Fibroblast of lung (primary cell): Measurements from ENCODE around the gene ZNF785. TPM values are rescaled to one million over a fixed set of nuclear protein-coding genes. Genes with fewer than 3 reads are reported as not detected.

Experiments used
- DNase-seq, 2 donors: peaks; one replicate each; pipeline versions ENCODE4 v3.0.0 to v3.0.0-alpha.2; 2010; ENCODE audit warnings: low read depth in 2 of 2
- H2AFZ ChIP-seq: 2 replicates; pipeline ENCODE4 v1.5.1; 2012; ENCODE audit warnings: low read length, control low read depth, inconsistent platforms
- H3K27ac ChIP-seq: 2 replicates; pipeline ENCODE4 v1.5.1; 2011; ENCODE audit warnings: low read length, control low read depth; ENCODE audit not compliant: insufficient read depth
- H3K27me3 ChIP-seq: 2 replicates; pipeline ENCODE4 v1.5.1; 2011; ENCODE audit warnings: mild to moderate bottlenecking, low read length; ENCODE audit not compliant: control insufficient read depth, insufficient read depth
- H3K36me3 ChIP-seq: 2 replicates; pipeline ENCODE4 v1.5.1; 2011; ENCODE audit warnings: low read length; ENCODE audit not compliant: control insufficient read depth, insufficient read depth
- H3K4me1 ChIP-seq: 2 replicates; pipeline ENCODE4 v1.5.1; 2011; ENCODE audit warnings: low read length; ENCODE audit not compliant: control insufficient read depth, insufficient read depth; ENCODE audit errors: extremely low read depth
- H3K4me2 ChIP-seq: 2 replicates; pipeline ENCODE4 v1.5.1; 2011; ENCODE audit warnings: low read length, control low read depth; ENCODE audit not compliant: insufficient read depth; ENCODE audit errors: extremely low read depth
- H3K4me3 ChIP-seq, 4 experiments: fragments of 200-600 bp in 1 of 4; sonication (generic) in 1 of 4; replicated peaks in 1 of 4; 2 replicates each; pipeline ENCODE4 v1.5.1; 2011 to 2016; ENCODE audit warnings: low read length in 4 of 4, low read depth in 3 of 4, mild to moderate bottlenecking in 3 of 4, control low read depth in 2 of 4, inconsistent platforms in 1 of 4, mixed read lengths in 1 of 4; ENCODE audit not compliant: insufficient read depth in 1 of 4; ENCODE audit errors: control extremely low read depth in 1 of 4
- H3K79me2 ChIP-seq: 2 replicates; pipeline ENCODE4 v1.5.1; 2012; ENCODE audit warnings: mild to moderate bottlenecking, low read length, inconsistent platforms; ENCODE audit not compliant: control insufficient read depth, insufficient read depth
- H3K9ac ChIP-seq: 2 replicates; pipeline ENCODE4 v1.5.1; 2011; ENCODE audit warnings: mild to moderate bottlenecking, low read length, control low read depth; ENCODE audit not compliant: insufficient read depth
- H3K9me3 ChIP-seq: 2 replicates; pipeline ENCODE4 v1.5.1; 2012; ENCODE audit warnings: low read depth, low read length; ENCODE audit not compliant: control insufficient read depth, insufficient read depth
- H4K20me1 ChIP-seq: 2 replicates; pipeline ENCODE4 v1.5.1; 2011; ENCODE audit warnings: low read length; ENCODE audit not compliant: control insufficient read depth, insufficient read depth; ENCODE audit errors: extremely low read depth
- EZH2 ChIP-seq: IDR thresholded peaks from 2 replicates; pipeline ENCODE4 v1.5.1; 2012; ENCODE audit warnings: low read length, control low read depth, mild to moderate bottlenecking; ENCODE audit errors: missing control alignments
- polyA plus RNA-seq, 2 donors: library from polyadenylated mRNA; depleted of rRNA in 1 of 2; stranded (reverse) in 1 of 2; unstranded in 1 of 2; fragments of >200 nt; gene quantifications; 2 replicates each; pipeline ENCODE4 v1.2.1, GENCODE V29; 2011 to 2012; ENCODE audit warnings: missing spikeins in 1 of 2
- total RNA-seq: library from RNA; depleted of rRNA; stranded (reverse); fragments of >200 nt; gene quantifications from 2 replicates; pipeline ENCODE4 v1.2.1, GENCODE V29; 2014
- TF ChIP-seq, protein P1 (sequence below), 2 donors: IDR thresholded peaks in 1 of 2; conservative IDR thresholded peaks in 1 of 2; 1 replicate in 1 of 2; 2 replicates in 1 of 2; pipeline ENCODE4 v1.5.1; 2011 to 2012; ENCODE audit warnings: low read length in 2 of 2, control low read depth in 1 of 2, inconsistent platforms in 1 of 2, low read depth in 1 of 2, mild to moderate bottlenecking in 1 of 2

The ZNF785 gene
- total and polyA plus RNA-seq, 2 donors (not counting 1 experiment from before 2014, with no cell fraction given), result 6.6 to 7.1 TPM

DNA sequence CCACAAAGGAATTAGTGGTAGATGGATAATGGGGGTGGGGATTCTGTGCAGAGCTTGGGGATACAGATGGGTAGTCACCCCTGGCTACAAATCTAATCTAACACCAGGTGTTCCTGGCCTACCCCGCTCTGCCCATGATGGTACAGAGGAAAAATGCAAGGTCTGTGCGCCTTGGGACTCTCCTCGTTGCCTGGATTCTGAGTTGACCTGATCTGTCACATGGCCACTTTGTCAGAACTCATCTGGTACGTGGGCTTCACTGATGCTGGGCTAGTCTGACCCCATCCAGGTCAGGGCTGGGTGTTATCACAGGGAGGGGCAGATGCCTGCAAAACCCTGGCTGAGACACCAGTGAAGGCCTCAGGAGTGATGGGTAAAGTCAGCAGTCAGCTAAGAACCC, 32.5 kb downstream of the ZNF785 start:
- no peaks in the 10 kb centered on the region for H4K20me1 ChIP-seq
- TF ChIP-seq EZH2, result no peak
- TF ChIP-seq, protein P1, sequence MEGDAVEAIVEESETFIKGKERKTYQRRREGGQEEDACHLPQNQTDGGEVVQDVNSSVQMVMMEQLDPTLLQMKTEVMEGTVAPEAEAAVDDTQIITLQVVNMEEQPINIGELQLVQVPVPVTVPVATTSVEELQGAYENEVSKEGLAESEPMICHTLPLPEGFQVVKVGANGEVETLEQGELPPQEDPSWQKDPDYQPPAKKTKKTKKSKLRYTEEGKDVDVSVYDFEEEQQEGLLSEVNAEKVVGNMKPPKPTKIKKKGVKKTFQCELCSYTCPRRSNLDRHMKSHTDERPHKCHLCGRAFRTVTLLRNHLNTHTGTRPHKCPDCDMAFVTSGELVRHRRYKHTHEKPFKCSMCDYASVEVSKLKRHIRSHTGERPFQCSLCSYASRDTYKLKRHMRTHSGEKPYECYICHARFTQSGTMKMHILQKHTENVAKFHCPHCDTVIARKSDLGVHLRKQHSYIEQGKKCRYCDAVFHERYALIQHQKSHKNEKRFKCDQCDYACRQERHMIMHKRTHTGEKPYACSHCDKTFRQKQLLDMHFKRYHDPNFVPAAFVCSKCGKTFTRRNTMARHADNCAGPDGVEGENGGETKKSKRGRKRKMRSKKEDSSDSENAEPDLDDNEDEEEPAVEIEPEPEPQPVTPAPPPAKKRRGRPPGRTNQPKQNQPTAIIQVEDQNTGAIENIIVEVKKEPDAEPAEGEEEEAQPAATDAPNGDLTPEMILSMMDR (conservative IDR thresholded peaks at IDR 0.05 in 1 of 2, IDR thresholded peaks at IDR 0.05 in 1 of 2; ENCODE audit: low read depth in 1 of 2, low read length in 2 of 2), result no peak
- no peak overlapping the region for H3K9ac ChIP-seq
- H3K4me3 ChIP-seq, result no peak overlapping the region
- H3K4me1 ChIP-seq, result no peaks in the 10 kb centered on the region
- peaks cover 8% of the 10 kb centered on the region for H3K79me2 ChIP-seq
- no peak overlapping the region for H3K27ac ChIP-seq
- H3K27me3 ChIP-seq, result no peaks in the 10 kb centered on the region
- H3K4me2 ChIP-seq, result no peak overlapping the region
- H3K36me3 ChIP-seq, result peaks cover 10% of the 10 kb centered on the region
- no peak overlapping the region for H2AFZ ChIP-seq
- no peaks in the 10 kb centered on the region for H3K9me3 ChIP-seq
- DNase-seq, result no peak

DNA sequence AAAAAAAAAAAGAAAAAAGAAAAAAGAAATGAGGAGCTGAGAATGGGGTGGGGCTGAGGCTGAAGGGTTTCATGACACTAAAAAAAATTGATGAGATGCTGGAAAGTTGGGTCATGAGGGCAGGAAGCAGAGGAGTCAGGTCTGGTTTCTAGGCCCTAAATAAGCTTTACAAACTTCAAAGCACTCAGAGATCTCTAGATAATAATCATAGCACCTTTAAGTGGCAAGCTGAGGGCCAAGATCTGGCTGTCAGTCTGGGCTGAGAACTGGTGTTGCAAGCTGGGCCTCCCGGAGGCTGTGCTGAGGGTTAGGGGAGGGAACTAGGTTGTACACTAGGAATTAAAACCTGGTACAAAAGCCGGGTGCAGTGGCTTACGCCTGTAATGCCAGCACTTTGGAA, 33.7 kb downstream of the ZNF785 start:
- Histone ChIP-seq H4K20me1 (no peaks in the 10 kb centered on the region), H3K9me3 (no peaks in the 10 kb centered on the region), H2AFZ (no peak overlapping the region), H3K36me3 (peaks cover 10% of the 10 kb centered on the region), H3K27ac (no peak overlapping the region), H3K4me1 (no peaks in the 10 kb centered on the region), H3K27me3 (no peaks in the 10 kb centered on the region), H3K4me2 (no peak overlapping the region), H3K9ac (no peak overlapping the region), H3K4me3 (no peak overlapping the region), H3K79me2 (peaks cover 3% of the 10 kb centered on the region)
- TF ChIP-seq, protein P1 (conservative IDR thresholded peaks at IDR 0.05 in 1 of 2, IDR thresholded peaks at IDR 0.05 in 1 of 2; ENCODE audit: low read depth in 1 of 2, low read length in 2 of 2), result no peak
- no peak for TF ChIP-seq EZH2
- DNase-seq, result no peak

DNA sequence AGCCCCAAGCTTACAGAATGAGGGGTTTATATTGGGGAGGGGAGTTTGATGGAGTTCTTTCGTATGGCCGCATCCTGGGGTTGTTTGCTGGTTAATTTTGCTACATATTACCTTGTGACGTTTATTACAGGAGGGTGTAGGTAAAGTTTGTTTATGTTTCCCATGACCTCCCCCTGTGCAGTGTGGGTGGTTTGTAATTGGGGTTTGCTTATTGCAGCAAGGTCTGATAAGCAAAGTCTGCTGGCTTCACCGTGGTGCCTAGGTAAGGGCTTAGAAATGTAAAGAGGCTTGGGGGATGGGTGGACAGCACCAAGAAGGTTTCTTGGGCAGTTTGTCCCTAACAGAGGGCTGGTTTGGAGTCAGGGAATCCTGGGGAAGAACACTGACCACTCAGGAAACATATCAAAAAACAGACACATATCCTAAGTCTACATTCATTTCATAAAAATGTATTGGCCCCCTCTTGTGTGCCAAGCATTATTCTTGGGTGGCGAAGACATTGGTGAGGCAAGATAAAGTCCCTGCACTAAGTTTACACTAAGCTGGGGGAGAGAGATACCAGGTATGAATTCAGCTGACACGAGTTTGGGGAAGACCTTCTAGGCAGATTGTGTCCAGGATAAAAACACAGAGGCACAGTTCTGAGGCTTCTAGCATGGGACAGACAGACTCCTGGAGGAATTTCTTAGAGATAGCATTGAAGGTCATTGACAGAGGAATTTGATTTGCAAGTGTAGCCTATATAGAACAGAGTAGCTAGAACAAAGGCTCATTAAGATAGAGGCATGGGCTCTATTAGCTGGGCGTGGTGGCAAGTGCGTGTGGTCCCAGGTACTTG, 36.9 kb downstream of the ZNF785 start:
- no peak overlapping the region for H2AFZ ChIP-seq
- no peaks in the 10 kb centered on the region for H3K36me3 ChIP-seq
- no peak overlapping the region for H3K9ac ChIP-seq
- H3K4me1 ChIP-seq, result no peaks in the 10 kb centered on the region
- no peak overlapping the region for H3K4me2 ChIP-seq
- H3K4me3 ChIP-seq, result no peak overlapping the region
- TF ChIP-seq, protein P1 (conservative IDR thresholded peaks at IDR 0.05 in 1 of 2, IDR thresholded peaks at IDR 0.05 in 1 of 2; ENCODE audit: low read depth in 1 of 2, low read length in 2 of 2), result no peak
- TF ChIP-seq EZH2, result no peak
- no peaks in the 10 kb centered on the region for H3K79me2 ChIP-seq
- H4K20me1 ChIP-seq, result no peaks in the 10 kb centered on the region
- no peak overlapping the region for H3K27ac ChIP-seq
- H3K9me3 ChIP-seq, result no peaks in the 10 kb centered on the region
- H3K27me3 ChIP-seq, result no peaks in the 10 kb centered on the region
- no peak for DNase-seq
